ENCODE data around the gene OR51G2.

The OR51G2 gene

GRCh38 chr11:4884361-4884760, 34.8 kb downstream of the OR51G2 start:
- no peaks in the 10 kb centered on the region for H3K36me3 Mint-ChIP-seq (ENCODE audit: low read depth)
- DNase-seq, result no peak
- peaks cover 68% of the 10 kb centered on the region for H3K4me1 Mint-ChIP-seq
- H3K9me3 Mint-ChIP-seq, result no peaks in the 10 kb centered on the region
- no peak overlapping the region for H3K27ac Mint-ChIP-seq
- TF ChIP-seq CTCF (IDR thresholded peaks at IDR 0.05), result no peak
- peaks cover 2% of the 10 kb centered on the region for H3K27me3 Mint-ChIP-seq (ENCODE audit: low read depth, poor library complexity)
- H3K4me3 Mint-ChIP-seq, result no peak overlapping the region

GRCh38 chr11:4882543-4882942, 36.6 kb downstream of the OR51G2 start:
- no peak for TF ChIP-seq CTCF (IDR thresholded peaks at IDR 0.05)
- Mint-ChIP-seq H3K9me3 (no peaks in the 10 kb centered on the region), H3K27ac (peak overlapping the region; percentile 90), H3K36me3 (ENCODE audit: low read depth) (no peaks in the 10 kb centered on the region), H3K27me3 (ENCODE audit: low read depth, poor library complexity) (peaks cover 2% of the 10 kb centered on the region), H3K4me1 (peaks cover 65% of the 10 kb centered on the region), H3K4me3 (peak overlapping the region; percentile 23)
- no peak for DNase-seq

GRCh38 chr11:4881860-4882500, 37.2 kb downstream of the OR51G2 start, which contains the start of gene OR51T1:
Gene OR51T1, plus strand, starts transcription at chr11:4881900. Its CDS starts 0 bp downstream, at chr11:4881900.
- H3K4me3 Mint-ChIP-seq, result peak within 1 kb of the TSS; percentile 24
- peak within 1 kb of the TSS; percentile 90 for H3K27ac Mint-ChIP-seq
- H3K4me1 Mint-ChIP-seq, result peaks cover 63% of the 10 kb centered on the region
- peak; percentile 33 for DNase-seq
- peaks cover 6% of the 10 kb centered on the region for H3K27me3 Mint-ChIP-seq (ENCODE audit: low read depth, poor library complexity)
- no peak for TF ChIP-seq CTCF (IDR thresholded peaks at IDR 0.05)
- H3K9me3 Mint-ChIP-seq, result no peaks in the 10 kb centered on the region
- no peaks in the 10 kb centered on the region for H3K36me3 Mint-ChIP-seq (ENCODE audit: low read depth)

- Mint-ChIP-seq H3K27ac (peak overlapping the region; percentile 10), H3K9me3 (no peaks in the 10 kb centered on the region), H3K4me3 (peak overlapping the region; percentile 12), H3K36me3 (ENCODE audit: low read depth) (no peaks in the 10 kb centered on the region), H3K4me1 (peaks cover 58% of the 10 kb centered on the region), H3K27me3 (ENCODE audit: low read depth, poor library complexity) (peaks cover 7% of the 10 kb centered on the region)
- TF ChIP-seq CTCF (IDR thresholded peaks at IDR 0.05), result no peak
- no peak for DNase-seq
Observed at GRCh38 chr11:4881188-4881587, 38.0 kb downstream of the OR51G2 start.

- Mint-ChIP-seq H3K27ac (no peak overlapping the region), H3K4me1 (peaks cover 5% of the 10 kb centered on the region), H3K9me3 (peaks cover 26% of the 10 kb centered on the region), H3K27me3 (ENCODE audit: low read depth, poor library complexity) (peaks cover 3% of the 10 kb centered on the region), H3K4me3 (no peak overlapping the region), H3K36me3 (ENCODE audit: low read depth) (no peaks in the 10 kb centered on the region)
- TF ChIP-seq CTCF (IDR thresholded peaks at IDR 0.05), result no peak
- no peak for DNase-seq
Observed at GRCh38 chr11:4865855-4866254, 53.3 kb downstream of the OR51G2 start.

GRCh38 chr11:4863876-4864275, 55.3 kb downstream of the OR51G2 start:
- H3K27me3 Mint-ChIP-seq (ENCODE audit: low read depth, poor library complexity), result peaks cover 5% of the 10 kb centered on the region
- peaks cover 27% of the 10 kb centered on the region for H3K9me3 Mint-ChIP-seq
- no peak for TF ChIP-seq CTCF (IDR thresholded peaks at IDR 0.05)
- H3K4me3 Mint-ChIP-seq, result no peak overlapping the region
- no peaks in the 10 kb centered on the region for H3K36me3 Mint-ChIP-seq (ENCODE audit: low read depth)
- no peak overlapping the region for H3K27ac Mint-ChIP-seq
- H3K4me1 Mint-ChIP-seq, result peaks cover 5% of the 10 kb centered on the region
- no peak for DNase-seq

Measured in nephron progenitor cell (in vitro differentiated cells).